ENCODE measurements around the gene PAIP2.
A peak's percentile ranks its signal among the peaks of the same experiment; 100 is the strongest.
"Not testable (repeated sequence)": the region's sequence is repeated elsewhere in the genome, so short reads cannot be mapped to it uniquely, and the experiment has no call there.

The PAIP2 gene

GRCh38 chr5:139315056-139315615 is 26.5 kb upstream of the PAIP2 start:
- DNase-seq (ENCODE audit: low spot score): no peak

- no peak for DNase-seq (ENCODE audit: low spot score)
Observed at GRCh38 chr5:139335811-139336210, 5.8 kb upstream of the PAIP2 start.

- DNase-seq (ENCODE audit: low spot score): no peak
Observed at GRCh38 chr5:139340051-139340450, 1.6 kb upstream of the PAIP2 start.

- DNase-seq (ENCODE audit: low spot score): no peak
Observed at GRCh38 chr5:139341187-139341688, 416 bp upstream of the PAIP2 start.

GRCh38 chr5:139342423-139342723 is 719 bp downstream of the PAIP2 start:
- DNase-seq (ENCODE audit: low spot score): peak; percentile 63

- no peak for DNase-seq (ENCODE audit: low spot score)
Observed at GRCh38 chr5:139343476-139343875, 1.8 kb downstream of the PAIP2 start.

GRCh38 chr5:139344177-139344576 is 2.5 kb downstream of the PAIP2 start:
- DNase-seq (ENCODE audit: low spot score): no peak

GRCh38 chr5:139345442-139345841 is 3.8 kb downstream of the PAIP2 start:
- not testable (repeated sequence) for DNase-seq (ENCODE audit: low spot score)

- not testable (repeated sequence) for DNase-seq (ENCODE audit: low spot score)
Observed at GRCh38 chr5:139347863-139348262, 6.2 kb downstream of the PAIP2 start.

GRCh38 chr5:139354186-139354585 is 12.5 kb downstream of the PAIP2 start:
- DNase-seq (ENCODE audit: low spot score): no peak

GRCh38 chr5:139355900-139356299 is 14.2 kb downstream of the PAIP2 start:
- not testable (repeated sequence) for DNase-seq (ENCODE audit: low spot score)

GRCh38 chr5:139358064-139358463 is 16.4 kb downstream of the PAIP2 start:
- DNase-seq (ENCODE audit: low spot score): no peak

GRCh38 chr5:139360384-139360783 is 18.7 kb downstream of the PAIP2 start:
- no peak for DNase-seq (ENCODE audit: low spot score)

- no peak for DNase-seq (ENCODE audit: low spot score)
Observed at GRCh38 chr5:139361835-139362429, 20.3 kb downstream of the PAIP2 start.

GRCh38 chr5:139363937-139364336 is 22.3 kb downstream of the PAIP2 start:
- no peak for DNase-seq (ENCODE audit: low spot score)

- no peak for DNase-seq (ENCODE audit: low spot score)
Observed at GRCh38 chr5:139364466-139364865, 22.8 kb downstream of the PAIP2 start.

- no peak for DNase-seq (ENCODE audit: low spot score)
Observed at GRCh38 chr5:139368613-139369012, 27.0 kb downstream of the PAIP2 start.

GRCh38 chr5:139369181-139369580 is 27.5 kb downstream of the PAIP2 start:
- DNase-seq (ENCODE audit: low spot score): no peak

GRCh38 chr5:139371482-139372435 is 30.1 kb downstream of the PAIP2 start:
- no peak for DNase-seq (ENCODE audit: low spot score)

- no peak for DNase-seq (ENCODE audit: low spot score)
Observed at GRCh38 chr5:139374909-139375308, 33.3 kb downstream of the PAIP2 start.

GRCh38 chr5:139376364-139376763 is 34.7 kb downstream of the PAIP2 start:
- DNase-seq (ENCODE audit: low spot score): no peak

GRCh38 chr5:139377226-139377625 is 35.6 kb downstream of the PAIP2 start:
- no peak for DNase-seq (ENCODE audit: low spot score)
